HuH-7.5 (cell line): ENCODE data around the gene JAKMIP1.

Source experiments
- DNase-seq: peaks from one replicate; pipeline ENCODE4 v3.0.0; 2011; ENCODE audit warnings: low spot score

Gene JAKMIP1

DNA sequence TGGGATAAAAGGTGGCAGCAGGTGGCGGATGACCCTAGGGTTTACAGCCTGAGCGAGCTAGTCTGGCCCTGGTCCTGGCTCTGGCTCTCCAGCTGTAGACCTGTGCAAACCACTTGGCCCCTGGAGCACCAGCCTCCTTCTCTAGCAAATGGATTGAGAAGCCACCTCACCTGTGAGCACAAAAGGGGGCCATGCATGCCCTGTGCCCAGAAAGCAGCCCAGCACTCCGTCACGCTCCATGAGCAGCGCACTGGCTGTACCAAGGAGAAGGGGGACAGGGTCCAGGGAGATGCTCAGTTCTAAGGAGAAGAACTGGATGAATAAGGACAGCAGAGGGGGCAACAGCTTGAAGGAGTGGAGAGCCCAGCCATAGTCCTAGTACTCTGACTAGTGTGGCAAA lies 135.2 kb downstream of the JAKMIP1 start:
- DNase-seq = no peak

DNA sequence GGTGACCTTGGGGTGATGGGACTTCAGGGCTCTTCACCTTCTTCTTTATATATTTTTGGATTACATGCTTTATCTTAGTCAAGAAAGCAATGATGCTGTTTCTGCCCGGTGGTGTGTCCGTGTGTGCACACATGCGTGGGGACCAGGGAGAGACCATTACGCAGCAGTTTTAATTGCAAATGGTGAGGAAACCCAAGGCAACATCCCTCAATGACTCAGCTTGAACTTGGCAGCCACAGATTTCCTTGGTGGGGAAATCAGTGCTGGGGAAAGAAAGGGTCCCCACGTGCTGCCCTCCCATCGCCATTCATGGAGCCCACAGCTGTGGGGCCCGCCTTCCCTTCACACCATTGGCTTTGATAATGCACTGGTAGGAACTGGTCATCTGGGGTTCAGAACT lies 136.0 kb downstream of the JAKMIP1 start:
- DNase-seq = no peak

DNA sequence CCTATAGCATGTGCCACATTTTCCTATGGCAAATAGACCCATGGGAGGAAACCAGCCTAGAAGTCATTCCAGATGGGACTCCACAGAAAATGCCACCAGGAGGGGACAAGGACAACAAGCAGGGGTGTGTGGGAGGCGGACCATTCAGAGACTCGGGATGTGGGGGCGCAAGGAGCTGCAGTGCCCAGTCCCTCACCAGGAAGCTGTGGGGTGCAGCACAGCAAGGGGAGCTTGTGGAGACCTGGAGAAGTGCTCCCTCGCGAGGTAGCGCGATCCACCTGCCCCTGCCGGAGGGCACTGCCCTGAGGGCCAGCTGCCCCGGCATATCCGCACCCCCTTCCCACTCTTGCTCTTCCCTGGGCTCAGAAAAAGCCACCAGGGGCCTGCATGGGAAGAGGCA lies 136.7 kb downstream of the JAKMIP1 start:
- no peak for DNase-seq

DNA sequence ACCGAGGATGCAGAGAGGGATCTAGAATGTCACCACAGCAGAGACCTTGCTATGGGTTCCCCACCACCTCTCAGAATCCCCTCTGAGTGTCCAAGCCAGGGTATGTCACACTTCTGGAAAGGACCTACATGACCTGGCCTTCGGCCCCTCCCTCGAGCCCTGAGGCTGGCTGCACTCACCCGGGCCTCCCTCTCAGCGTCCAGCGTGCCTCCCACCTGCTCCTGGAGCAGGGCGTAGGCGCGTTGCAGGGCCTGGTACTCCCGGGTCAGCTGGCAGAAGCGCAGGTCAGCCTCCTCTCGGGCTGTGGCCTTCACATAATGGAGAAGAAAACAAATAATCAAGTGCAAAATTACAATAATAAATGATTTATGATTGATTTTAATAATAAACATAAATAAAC lies 138.2 kb downstream of the JAKMIP1 start:
- no peak for DNase-seq

DNA sequence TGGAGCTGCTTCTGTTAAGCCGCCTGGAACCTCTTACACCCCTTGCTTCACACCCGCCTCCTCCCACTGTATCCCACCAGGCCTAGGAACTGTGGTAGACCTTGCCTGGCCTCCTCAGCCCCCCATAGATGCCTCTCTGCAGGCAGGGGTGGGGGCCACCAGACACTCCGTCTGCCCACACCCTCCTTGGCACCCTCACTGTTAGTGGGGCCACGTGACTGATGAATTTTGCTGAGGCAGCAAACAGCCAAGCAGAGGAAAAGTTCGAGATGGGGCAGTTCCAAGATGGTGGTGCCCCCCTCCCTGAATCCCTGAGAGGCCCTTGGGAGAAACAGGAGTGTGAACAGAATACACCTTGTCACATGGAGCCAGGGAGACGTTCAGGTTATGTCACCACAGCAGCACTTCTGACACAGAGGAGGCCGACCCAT lies 141.0 kb downstream of the JAKMIP1 start:
- no peak for DNase-seq

DNA sequence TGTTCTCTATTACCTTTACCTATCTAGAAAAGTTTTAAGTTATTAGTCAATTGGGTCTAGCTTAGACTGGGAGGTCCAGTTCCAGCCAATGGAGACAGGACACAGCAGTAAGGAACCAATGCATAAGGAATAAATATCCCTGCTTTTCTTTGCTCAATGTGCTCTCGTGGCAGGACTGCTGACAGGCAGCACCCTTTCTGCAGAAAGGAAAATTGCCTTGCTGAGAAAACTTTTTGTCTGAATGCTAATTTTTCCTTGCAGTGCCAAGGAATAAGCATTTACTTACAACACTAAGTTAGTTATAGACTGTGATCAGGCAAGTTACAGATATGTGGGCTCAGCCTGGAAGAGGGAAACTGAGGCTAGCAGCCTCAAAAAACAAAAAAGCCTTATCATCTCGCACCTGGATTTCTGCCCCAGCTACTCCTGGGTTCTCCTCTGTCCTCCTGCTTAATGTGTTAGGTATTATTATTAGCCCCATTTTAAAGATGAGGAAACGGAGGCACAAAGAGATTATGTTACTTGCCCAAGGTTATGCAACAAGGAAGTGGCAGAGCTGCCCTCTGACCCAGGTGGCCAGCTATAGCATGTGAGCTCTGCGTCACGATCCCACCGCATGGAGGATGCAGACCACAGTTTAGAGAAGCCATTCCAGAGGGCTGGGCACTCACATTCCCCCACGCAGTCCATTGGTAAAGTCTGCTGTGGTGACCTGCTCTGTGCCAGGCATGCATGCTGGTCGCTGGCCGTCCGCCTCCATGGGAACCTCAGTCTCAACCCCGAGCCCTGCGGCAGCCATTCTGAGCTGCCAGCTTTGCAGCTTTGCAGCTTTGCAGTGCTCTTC lies 141.6 kb downstream of the JAKMIP1 start:
- no peak for DNase-seq

DNA sequence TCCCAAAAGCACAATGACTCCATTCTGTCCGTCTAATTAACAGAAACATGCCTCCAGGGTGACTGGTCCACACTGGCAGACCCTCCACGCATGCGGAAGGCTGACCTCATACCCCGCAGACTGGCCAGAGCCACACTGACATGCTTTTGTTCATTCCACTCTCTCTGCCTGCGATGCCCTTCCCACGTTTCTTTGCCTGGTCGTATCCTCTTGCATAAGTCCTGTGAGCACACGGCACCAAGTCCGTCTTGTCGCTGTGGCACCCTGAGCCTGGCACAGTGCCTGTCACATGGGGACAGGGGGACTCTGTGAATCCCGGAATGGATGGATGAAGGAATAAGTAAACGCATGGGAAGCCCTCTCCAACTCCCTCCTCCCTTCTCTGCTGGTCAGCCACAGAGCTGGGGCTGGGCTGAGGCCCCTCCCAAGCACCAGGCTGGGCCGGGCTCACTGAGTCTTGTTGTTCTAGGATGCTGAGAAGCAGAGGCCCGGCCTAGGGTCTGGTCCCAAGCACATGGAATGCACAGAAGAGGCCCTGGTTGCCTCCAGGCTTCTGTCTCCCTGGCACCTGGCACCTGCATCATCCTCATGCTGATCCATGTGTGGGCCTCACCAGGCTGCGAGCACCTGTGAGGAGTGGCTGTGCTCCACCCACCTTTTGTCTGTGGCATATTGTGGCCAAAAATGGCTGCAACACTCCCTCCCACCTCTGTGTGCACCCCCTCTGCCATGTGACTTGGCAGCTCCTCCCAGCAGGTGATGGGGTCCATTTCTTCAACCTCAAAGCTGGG lies 143.2 kb downstream of the JAKMIP1 start:
- DNase-seq = no peak

DNA sequence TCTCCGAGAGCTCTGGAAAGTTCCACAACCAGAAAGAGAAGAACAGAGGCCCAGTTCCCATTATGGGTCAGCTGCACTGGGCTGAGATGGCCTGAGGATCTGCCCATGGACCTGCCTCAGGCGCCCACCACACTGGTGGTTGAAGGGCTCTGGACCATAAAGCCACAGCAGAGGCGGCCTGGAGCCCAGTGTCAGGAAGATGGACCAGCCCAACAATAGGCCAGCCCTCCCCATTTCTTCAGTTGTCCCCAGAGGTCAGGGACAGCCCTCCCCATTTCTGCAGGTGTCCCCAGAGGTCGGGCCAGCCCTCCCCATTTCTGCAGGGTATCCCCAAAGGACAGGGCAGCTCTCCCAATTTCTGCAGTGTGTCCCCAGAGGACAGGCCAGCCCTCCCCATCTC lies 144.9 kb downstream of the JAKMIP1 start:
- DNase-seq = no peak

DNA sequence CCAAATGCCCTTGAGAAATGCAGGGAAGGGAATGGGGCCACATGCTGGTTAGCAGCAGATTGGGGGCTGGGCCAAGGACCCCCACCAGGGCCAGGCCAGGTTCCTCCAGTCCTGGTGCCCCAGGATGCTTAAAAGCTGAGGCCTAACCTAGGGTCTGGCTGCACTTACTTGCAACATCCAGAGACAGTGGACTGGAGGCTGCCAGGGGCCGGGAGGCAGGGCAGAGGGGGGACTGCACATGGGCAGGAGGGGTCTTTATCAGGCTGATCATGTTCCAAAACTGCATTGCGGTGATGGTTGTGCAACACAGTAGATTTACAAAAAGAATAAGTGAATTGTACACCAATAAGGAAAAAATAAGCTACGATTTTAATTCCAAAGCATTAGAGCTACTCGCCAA lies 145.3 kb downstream of the JAKMIP1 start:
- no peak for DNase-seq

DNA sequence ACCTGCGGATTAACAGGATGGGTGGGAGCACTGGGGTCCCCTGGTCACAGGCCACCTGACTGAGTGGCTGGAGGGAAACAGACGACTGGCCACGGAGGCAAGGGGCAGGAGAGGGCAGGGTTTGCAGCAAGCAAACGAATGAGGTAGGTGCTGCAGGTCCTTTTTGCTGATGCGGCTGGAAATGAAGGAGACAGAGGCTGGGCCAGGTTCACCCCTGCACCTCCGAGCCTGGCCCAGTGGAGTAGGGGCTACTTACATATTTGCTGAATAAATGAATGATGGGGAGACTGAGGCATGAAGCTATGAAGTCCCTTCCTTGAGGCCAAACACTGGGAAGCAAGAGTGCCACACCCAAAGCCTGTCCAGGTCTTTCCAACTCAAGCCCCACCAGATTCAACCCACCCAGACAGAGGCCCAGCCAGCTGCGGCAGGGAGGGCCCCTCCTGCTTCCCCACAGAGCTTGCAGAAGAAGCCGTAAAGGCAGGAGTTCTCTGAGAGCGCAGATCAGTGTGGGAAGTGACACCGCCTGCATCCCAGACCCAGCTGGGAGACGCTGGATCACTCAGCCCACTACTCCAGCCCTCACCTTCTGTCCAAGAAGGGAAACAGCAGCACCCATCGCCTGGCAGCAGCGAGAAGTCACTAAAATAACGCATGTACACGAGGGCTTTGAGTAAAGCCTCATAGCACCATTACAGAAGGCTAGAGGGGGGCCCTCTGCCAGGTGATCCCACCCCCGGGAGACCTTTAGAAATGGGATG lies 146.0 kb downstream of the JAKMIP1 start:
- no peak for DNase-seq

DNA sequence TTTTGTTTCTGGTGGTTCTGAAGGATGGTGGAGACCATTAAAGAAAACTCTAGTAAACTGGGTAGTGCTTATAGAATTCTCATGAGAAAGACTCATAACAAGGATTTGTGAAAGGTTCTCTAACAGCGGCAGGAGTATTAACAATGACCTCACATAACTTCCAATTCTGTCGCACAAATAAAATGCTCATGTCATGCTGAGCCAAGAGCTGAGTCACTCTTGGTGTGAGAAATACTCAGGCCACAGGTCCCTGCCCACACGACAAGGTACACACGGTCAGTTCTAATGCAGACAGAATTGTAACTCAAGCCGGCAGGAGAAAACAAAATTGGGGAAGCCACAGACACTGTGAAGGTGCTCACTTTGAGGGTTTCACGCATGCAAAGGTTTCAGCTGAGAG lies 147.7 kb downstream of the JAKMIP1 start:
- no peak for DNase-seq

DNA sequence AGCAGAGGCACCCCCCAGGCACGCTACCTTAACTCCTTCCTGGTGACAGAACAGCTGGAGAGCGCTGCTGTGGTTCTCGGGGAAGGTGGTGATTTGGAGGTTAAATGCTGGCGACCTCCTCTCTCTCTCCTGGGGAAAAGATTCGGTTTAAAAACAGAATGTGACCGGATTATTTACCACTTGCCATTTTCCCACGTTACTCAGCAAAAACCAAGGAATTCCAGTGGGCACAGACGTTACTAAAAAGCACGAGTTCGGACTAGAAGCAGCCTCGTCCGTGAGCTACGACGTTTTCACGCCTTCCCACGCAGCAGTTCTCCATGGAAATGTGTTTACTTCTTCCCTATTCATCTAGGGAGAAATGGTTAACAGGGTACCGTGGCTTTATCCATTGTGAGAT lies 149.8 kb downstream of the JAKMIP1 start:
- no peak for DNase-seq

DNA sequence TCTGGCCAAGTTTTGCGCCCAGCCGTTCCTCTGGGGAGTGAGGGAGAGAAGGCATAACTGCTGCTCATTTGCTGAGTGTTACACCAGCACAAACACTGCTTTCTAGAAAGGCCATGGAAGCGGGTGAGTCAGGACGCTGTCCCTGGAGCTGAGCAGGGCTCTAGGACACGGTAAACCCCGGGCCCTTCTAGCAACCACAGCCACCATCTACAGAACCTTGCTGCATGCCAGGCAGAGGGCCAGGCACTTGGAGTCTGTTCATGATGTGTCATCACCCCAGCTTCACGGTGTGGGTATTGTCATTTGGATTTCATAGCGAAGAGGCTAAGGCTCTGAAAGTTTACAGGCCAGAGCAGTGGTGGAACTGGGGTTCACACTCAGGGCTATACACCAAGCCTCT lies 150.4 kb downstream of the JAKMIP1 start:
- no peak for DNase-seq

DNA sequence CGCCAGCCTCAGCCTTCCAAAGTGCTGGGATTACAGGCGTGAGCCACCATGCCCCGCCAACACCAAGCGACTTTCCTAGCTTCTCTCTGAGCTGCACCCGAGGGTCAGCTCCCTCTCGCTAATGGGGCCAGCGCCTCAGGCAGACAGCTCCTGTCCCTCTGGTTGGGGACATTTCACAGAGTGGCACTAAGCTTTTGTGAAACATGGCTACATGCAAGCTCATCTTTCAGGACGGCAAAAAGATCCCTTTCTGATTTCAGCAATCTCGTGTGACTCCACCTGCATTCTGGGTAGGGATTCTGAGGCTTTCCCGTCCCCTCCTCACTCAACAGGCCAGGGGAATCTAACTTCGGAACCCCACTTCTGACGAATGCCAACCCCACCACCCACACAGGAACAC lies 151.1 kb downstream of the JAKMIP1 start:
- DNase-seq = no peak

DNA sequence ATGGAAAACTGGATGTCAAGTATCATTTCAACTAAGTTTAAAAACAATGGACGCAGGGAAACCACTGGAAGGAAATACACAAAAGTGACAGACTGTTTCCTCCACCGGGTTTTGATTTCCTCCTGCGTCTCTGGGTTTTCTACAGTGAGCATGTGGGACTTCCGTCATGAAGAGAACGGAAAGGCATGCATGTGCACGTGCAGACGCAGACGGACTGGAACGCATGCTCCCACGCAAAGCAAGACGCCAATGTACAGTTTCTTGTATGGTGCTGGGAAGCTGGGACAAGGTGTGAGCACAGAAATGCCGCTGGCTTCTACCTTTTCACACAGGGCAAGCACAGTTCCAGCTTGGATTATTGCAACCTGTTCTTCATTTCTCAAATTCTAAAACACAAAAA lies 151.8 kb downstream of the JAKMIP1 start:
- DNase-seq = no peak

DNA sequence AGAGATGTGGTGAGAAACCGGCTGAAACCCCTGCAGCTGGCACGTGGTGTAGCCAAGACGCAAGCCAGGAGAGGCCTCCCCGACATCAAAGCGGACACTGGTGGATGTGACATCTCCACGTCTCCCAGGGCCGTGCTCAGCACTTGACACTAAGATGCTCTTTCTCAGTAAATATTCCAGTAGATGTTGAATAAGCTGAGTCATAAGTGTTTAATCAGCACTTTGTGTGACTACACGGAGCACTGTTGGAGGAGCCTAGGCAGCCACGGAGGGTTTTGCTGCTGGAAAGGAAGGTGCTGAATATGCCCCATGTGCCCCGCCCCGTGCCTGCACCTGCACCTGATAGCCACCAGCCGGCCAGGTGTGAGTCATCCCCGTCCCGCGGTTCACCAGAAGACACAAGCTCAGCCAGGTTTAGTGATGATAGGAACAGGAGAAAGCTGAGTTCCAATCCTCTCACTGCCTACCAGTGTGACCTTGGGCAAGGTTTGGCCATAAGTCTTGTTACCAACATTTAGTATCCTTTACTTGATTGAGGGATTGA lies 153.1 kb downstream of the JAKMIP1 start:
- no peak for DNase-seq

DNA sequence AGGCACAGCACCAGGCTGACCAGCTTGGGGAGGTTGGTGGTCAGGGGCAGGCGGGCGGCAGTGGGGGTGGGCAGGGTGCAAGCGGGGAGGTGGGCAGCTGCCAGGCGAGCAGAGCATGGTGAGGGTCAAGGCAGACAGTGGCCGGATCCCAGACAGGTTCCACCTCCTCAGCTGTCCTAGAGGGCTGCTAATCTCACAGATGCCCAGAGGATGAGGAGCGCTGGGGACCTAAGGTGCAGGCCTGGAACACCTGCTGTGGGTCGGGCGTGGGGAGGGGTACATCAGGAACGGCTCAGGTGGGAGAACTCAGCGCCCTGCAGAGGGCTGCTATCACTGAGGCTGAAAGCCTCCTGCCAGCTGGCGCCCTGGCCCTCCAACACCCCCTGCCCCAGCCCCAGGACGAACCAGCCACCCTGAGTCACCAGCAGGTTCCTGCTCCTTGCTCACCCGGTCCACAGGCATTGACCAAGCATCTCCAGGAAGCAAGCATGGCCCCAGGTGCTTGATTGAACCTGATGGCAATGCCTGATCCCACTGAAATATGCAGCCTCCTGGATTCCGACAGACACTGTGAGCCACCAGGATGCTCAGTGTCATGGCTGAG lies 153.7 kb downstream of the JAKMIP1 start:
- no peak for DNase-seq

DNA sequence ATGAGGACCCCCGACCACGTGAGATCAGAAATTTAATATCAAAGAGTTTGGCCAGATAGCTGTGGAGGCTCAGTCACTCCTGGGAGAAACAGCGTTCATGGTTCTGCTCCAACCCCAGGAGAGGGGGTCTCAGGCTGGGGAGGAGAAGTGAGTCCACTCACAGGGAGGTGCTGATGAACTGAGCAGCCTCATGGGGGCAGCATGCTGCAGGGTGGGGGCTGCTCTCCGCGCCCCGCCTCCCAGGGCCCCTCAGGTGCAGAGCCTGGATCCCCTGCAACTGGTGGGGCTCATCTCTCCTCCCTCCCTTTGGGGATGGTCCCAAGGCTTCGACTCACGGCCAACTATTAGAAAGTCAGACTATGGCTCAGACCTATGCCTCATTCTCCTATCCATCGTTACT lies 155.5 kb downstream of the JAKMIP1 start:
- no peak for DNase-seq

DNA sequence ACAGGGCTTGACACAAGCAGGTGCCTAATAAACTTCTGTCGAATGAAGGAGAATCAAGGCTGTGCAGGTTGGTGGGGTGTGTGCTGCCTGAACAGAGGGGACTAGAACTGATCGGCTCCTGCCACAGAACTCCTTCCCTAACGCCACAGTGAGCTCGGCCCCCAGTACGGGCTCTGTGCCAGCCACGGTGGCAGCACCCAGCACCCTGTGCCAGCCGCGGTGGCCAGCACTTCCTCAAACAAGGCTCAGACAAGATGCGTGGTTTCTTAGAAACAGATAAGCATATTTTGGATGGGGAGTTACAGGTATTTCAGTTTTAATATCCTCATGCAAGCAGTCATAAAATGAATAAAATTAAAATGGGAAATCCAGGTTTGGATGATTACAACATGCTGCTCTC lies 156.1 kb downstream of the JAKMIP1 start:
- no peak for DNase-seq

DNA sequence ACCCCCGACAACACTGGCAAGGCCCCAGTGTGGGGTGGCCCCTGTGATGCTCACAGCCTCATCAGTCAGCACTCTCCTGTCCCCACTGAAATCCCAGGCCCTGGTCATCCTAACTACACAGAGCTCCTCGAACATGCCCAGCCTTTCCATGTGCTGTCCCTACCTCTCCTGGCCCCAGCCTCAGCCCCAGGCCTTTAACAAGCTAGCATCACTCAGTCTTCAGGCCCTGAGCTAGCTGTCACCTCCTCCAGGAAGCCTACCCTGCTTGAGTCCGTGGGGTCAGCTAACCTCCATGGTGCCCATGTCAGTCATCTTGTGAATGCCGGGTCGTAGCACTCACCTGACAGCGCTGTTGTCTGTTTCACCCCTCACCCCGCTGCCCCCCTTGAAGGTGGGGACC lies 156.5 kb downstream of the JAKMIP1 start:
- DNase-seq = no peak

DNA sequence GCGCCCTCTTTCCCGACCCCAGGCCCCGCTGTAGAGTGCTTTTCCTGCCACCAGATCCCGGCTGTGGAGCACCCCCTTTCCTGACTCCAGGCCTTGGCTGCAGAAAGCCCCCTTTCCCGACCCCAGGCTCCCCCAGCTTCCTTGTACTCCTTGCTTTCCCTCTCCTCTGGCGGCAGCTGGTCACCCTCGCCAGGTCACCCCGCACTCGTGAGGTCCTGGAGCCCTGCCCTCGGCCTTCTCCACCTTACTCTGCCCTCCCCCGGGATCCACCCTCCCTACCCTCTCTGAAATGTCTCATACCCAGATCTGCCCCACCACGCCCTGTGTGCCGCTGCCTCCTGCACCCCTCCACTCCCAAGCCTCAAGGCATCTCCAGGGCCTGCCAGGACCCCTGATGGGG lies 157.2 kb downstream of the JAKMIP1 start:
- no peak for DNase-seq
